Caki2 (cell line): Measurements from ENCODE around the gene TXNDC9. TPM values are rescaled to one million over a fixed set of nuclear protein-coding genes. Genes with fewer than 3 reads are reported as not detected.

Experiments
- total RNA-seq: library from RNA; depleted of rRNA; stranded (reverse); fragments of >200 nt; shearing (Covaris generic); gene quantifications from 2 replicates; pipeline ENCODE4 v1.2.3, GENCODE V29; 2014; ENCODE audit warnings: low replicate concordance; rRNA removed

The TXNDC9 gene
- total RNA-seq, 1 experiment from 2014 or later, result 117 TPM

Other genes with a start within 250 kb of the TXNDC9 start
- 0.95 and 4.2 TPM in 2 replicates for gene C2orf15, start 194.6 kb downstream of the TXNDC9 start, total RNA-seq
- gene TSGA10, start 181.4 kb downstream of the TXNDC9 start, total RNA-seq, result 0.35 and 1.8 TPM in 2 replicates
- 15.7 and 25.2 TPM in 2 replicates for gene LIPT1, start 181.4 kb downstream of the TXNDC9 start, total RNA-seq
- 30.1 and 40.0 TPM in 2 replicates for gene MITD1, start 155.3 kb downstream of the TXNDC9 start, total RNA-seq
- gene MRPL30, start 155.1 kb downstream of the TXNDC9 start, total RNA-seq, result 54.8 and 78.0 TPM in 2 replicates
- gene LYG2, start 80.7 kb downstream of the TXNDC9 start, total RNA-seq, result not detected in 2 replicates
- gene LYG1, start 35.1 kb downstream of the TXNDC9 start, total RNA-seq, result not detected in 2 replicates
- gene EIF5B, start 1.1 kb upstream of the TXNDC9 start, total RNA-seq, result 2.0 and 3.6 TPM in 2 replicates
- 16.2 and 33.9 TPM in 2 replicates for gene REV1, start 153.7 kb upstream of the TXNDC9 start, total RNA-seq